Measurements from ENCODE around the gene SYTL4.

SYTL4 gene

DNA sequence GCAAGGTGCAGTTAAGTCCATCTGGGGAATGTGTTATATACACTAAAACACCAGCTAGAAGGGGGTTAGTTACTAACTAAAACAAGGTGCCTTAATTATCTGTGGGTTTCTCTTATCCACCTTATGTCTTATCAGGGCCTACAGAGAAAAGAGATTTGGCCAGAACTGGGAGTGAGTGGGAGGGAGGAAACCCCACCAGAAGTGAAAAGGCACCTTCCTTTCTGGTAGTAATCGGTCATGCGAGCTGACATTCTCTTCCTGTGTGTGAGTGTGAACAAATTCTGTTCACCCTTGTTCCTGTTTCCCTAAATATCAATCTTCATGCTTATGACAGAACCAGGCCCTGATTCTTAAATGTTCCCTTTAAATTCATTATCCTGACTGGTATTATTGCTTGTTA lies 44.4 kb downstream of the SYTL4 start:
- no peak for DNase-seq

DNA sequence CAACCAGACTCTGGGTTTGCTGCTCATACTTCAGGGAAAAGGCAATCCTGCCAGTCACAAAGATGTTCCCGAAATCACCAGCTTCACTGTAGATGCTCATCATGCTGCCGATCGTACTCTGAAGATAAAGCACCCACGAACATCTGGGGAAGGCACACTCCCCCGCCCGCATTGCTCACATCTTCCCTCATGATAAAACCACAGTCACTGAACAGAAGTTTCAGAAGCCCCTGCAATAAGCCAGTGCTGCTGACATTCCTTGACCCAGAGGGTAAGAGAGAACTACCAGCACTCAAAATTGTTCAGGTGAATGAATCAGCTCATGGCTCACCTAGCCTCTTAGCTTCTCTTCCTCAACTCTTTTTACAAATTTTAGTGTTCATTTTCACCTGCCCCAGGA lies 44.8 kb downstream of the SYTL4 start:
- no peak for DNase-seq

DNA sequence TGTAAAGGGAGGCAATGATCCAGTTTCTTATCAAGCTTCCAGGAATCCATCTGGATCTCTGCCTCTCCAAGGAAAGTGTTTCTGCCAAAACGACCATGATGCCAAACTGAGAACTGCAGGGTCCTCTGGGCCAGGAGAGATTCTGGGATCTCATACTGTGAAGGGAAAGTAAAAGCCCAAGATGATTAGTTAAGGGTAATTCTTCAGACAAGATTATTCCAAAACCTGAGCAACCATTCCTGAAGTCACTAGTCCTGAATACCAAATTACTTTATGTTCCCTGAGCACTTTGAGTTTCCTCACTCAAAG lies 46.0 kb downstream of the SYTL4 start:
- no peak for DNase-seq

DNA sequence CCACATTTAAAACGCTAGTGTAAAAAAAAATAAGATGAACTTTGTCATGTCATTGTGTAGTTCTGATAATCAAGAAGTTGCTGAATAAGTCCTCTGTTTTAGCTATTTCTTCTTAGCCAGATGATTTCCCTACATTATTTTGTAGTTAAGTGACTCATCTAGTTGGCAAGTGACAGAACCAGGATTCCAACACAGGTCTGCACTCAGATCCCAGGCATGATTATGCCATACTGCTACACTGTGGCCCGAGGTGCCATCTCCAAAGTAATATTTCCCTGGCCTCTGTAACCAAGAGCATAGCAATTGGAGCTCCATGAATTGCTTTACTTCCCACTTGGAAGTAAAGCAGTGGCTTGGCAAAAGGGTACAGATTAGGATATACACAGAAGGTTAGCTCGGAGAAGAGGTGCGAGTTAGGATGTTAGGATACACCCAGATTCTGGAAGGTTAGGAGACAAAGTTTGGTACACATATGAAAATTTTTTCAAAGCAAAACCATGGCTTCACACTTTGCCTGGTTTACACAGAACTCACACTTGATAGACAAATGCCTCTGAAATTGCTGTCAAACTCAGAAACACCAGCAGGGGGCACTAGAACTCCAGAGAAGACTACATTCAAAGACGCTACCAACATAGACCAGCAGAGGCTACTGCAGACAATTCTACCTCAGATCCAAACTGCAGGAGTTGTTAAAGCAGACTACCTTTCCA lies 46.5 kb downstream of the SYTL4 start:
- DNase-seq, result peak; percentile 49

DNA sequence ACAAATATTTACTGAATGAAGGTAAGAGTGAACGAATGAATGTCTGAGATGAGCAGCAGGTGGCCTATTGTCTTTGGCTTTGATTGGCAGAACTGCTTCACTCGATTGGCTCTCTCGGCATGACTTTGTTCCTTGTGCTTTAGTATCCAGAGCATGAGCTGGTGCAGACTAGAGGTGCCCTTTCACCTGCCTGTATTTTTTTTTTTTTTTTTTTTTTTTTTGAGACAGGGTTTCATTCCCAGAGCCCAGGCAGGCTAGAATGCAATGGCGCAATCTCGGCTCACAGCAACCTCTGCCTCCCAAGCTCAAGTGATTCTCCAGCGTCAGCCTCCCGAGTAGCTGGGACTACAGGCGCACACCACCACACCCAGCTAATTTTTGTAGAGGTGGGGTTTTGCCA lies 49.0 kb downstream of the SYTL4 start:
- no peak for DNase-seq

DNA sequence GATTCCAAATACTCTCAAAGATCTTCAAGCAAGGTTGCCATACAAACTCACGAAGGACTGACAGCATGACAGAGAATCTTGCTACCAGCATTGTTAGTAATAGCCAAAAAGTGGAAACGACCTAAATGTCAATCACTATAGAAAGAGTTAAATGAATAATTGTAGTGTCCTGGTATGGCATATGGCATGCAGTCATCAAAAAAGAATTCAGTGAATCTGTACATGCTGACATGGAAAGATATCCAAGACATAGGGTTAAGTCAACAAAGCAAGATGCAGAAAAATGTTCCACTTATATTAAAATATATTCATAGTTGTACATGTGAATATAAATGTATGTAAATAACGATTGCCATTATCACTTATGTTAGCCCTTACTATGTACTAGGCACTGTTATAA lies 50.3 kb downstream of the SYTL4 start:
- DNase-seq, result no peak

DNA sequence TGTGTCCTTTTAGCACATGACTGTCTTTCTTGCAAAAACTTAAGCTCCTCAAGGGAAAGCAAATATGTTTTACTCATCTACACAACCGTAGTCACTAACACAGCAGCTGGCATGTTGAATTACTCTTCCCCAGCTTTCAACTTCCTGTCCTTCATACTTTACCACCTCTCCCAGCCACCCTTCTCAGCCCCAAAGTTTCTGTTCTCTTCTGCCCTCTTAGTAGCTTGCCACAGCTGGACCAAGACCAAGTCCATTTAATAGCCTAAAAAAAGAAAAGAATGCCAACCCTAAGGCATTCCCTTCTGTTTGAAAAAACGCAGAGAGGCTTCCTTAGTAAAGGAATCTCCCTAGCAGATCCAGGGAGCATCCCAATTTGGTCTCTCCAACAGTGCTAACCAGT lies 51.2 kb downstream of the SYTL4 start:
- no peak for DNase-seq

DNA sequence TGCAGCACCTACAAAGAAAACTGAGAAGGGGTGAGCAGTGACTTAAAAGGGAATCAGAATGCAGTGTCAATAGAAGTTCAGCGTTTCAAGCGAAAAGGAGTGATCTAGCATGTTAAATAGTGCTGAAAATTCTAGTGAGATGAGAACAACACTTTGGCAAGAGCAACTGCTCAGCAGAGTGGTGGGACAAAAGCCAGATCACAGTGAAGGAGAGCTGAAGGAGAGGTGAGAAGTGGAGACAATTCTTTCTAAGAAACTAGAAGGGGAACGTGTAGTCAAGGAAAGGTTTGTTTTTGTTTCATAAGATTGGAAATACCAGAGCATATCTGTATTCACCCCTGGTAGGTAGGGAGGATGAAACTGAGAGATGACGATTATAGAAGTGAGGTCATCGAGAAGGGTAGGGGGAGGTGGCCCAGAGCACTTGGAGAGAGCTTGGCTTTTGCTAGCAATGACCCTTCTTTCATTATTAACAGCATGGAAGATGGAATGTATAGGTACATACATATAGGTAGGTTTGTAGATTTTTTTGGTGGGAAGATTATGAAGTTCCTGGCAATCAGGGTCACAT lies 54.2 kb downstream of the SYTL4 start:
- no peak for DNase-seq

DNA sequence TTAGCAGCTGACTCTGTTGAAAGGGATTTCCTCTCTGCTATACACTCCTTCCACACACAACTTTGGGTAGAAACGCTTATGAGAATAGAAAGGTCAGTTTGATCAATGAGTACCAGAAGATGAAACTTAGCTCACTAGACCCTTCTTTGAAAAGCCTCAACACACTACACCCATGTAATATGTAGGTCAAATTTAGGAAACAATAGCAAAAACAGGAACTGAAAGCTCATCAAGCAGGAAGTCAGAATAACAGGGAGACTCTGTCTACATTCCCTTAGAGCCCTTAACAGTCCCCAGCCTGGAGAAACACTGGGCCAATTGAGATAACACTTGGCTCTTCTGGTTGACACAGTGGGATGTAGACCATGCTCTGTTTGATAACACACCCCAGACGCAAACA lies 57.2 kb downstream of the SYTL4 start:
- no peak for DNase-seq

DNA sequence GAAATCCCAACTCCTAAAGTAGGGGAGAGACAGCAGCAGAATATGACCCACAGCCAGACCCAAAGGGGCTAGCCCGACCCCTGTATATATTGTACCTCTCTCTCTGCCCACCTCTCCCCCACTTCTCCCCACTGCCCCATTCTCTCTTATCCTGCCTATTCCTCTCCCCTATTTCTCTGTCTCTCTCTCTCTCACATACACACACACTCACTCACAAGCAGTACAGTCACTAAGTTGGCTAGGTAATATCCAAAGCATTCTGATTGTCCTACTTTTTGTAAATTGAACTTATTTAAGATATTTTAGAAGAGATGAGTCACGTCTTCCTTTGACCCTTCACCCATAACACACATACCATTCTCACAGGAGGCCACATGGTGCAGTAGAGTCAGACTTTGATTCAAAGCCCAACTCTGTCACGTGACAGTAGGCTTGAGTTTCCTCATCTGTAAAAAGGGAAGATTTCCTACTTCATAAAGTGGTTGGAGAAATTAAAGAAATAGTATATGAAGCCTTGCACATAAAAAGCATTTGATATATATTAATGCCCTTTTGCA lies 58.4 kb downstream of the SYTL4 start:
- DNase-seq, result no peak

DNA sequence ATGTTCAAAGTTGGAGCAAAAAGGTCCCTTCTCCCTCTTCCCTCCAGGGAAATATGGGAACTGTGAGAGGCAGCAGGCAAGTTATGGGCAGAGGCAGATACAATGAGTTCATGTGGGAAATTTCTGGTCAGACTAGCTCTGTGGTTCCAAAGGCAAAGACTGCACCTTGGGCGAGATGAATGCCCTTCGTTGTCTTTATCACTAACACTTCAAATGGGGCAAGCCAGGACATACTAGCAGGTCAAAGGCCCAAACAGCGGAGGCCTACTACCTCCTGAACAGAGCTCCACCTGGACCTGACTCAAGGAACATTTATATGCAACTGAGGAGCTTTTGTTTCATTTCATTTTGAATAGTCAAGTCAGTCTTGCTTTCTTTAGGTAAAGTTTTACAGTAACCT lies 59.0 kb downstream of the SYTL4 start:
- DNase-seq, result no peak

DNA sequence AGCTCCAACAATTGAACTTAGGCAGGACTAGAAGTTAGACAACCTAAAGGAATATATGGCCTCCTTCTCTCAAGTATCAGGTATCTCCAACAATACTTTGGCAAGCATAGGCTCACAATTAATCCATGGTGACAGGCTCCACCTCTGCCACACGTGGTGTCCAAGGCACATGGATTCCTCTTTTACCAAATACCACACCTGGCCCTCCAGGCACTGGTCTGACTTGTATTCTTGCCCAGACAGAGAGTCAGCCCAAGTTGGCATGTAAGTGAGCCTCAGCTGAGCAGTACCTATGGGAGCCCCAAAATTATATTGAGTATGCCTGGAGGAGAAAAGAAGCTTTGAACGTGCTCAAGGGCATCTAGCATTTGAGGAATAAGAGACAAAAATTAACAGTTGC lies 68.3 kb downstream of the SYTL4 start:
- DNase-seq, result no peak

DNA sequence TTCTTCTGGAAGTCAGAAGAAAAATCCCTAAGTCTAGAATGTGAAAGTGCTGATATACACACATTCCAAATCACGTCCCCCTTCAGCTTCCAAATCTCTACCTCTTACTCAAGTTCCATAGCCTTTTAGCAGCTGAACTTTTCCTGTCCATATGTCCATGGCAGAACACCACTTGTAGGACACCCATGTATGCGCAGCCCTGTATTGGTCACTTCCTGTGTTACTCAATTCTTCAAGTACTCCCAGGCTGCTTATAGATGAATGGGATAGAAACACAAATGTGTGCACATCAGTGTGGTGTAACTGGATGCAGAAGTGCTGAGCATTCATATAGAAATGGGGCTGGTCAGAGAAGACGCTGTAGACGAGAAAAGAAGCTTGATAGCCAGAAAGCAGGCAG lies 69.1 kb downstream of the SYTL4 start:
- no peak for DNase-seq

DNA sequence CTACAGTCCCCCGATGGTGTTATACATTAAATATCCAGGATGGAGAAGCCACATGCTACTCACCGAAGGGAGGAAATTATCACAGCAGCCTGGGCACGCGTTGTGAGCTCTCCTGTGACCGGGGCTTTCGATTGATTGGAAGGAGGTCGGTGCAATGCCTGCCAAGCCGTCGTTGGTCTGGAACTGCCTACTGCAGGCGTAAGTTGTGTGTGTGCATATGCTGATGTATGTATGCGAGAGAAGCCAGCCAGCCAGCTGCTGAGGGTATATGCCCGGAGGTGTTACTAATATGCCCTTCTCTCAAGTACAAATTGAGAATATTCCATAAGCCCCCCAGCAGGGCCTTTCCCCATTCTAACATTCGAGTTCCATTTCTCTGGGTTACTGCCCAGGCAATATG lies 69.8 kb downstream of the SYTL4 start:
- DNase-seq, result no peak

DNA sequence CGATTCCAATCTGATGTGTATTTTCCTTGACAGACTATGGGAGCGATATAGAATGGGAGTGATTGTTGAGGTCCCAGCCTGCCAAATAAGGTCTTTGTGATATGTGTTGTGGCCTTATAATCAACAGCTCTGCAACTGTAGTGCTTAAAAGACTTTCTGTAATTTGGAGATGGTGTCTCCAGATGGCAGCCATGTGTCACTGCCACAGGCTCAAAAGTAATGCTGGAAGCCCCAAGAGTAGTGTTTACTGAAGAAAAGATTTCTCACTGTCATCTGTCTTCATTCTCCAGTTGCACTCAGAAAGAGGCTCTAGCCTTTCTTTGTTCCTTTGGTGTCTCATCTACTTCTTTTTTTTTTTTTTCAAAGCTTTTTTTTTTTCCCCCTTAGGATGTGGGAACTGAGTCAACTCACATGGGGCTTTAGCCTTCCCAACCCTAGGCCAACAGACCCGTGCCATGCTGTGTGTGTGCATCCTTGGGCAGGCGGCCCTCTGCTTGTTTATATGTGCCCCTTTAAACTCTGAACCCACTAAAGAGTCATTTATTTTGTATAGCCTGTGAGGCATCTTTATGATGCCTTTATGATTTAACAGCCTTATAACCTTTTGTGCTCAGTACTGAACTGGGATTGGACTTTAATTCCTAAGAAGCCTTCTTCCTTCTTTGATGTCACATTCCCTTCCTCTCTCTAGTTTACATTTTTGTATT lies 72.3 kb downstream of the SYTL4 start:
- no peak for DNase-seq

DNA sequence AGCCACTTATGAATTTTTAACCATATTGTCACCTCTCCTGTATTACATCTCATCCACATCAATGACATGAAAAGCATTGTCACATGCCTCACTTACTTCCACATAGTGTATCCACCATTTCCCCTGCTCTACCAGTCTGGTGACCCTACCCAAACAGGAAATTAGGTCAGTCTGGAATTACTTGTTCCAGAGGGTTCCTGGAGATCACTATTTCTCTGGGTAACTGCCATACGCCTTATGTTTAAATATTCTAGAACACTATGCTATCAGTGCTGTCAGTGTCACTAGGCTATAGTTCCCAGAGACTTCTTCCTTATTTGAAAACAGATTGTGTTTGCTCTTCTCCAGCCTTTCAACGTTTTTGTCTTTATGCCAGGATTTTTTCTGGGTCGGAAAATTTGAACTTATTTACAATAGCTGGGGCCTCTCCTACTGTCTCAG lies 73.0 kb downstream of the SYTL4 start:
- no peak for DNase-seq

DNA sequence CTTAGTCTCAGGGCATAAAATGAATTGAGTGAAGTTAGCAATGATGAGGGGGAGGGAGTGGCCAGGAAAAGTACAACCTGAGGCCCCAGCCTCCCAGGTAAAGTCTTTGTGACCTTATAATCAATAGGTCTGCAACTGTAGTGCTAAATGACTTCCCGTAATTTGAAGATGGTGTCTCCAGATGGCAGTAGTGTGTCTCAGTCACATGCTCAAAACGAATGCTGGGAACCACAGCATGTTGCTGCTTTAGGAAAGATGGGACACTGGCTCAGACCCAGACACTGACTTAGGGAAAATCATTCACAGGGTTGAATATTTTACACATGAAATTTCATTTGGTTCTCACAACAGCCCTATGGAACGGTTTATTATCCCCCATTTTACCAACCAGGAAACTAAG lies 77.7 kb downstream of the SYTL4 start:
- DNase-seq, result no peak

DNA sequence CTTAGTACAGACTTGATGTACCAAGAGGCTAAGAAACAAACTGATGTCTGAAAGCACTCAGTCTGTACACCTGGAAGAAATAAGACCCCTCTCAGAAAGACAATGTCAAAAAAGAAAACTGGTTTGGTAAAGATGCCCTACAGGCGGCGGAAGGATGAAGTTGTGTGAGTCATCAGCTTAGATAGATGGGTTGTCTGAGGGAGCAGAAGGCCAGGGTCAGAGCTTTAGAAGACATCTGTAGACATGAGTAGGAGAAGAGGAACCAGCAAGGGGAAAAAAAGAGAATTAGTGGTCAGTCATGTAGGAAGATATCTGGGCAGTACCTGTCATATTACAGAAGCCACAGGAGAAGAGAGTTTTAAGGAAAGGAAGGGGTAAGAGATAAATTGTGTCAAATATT lies 79.7 kb downstream of the SYTL4 start:
- DNase-seq, result no peak

DNA sequence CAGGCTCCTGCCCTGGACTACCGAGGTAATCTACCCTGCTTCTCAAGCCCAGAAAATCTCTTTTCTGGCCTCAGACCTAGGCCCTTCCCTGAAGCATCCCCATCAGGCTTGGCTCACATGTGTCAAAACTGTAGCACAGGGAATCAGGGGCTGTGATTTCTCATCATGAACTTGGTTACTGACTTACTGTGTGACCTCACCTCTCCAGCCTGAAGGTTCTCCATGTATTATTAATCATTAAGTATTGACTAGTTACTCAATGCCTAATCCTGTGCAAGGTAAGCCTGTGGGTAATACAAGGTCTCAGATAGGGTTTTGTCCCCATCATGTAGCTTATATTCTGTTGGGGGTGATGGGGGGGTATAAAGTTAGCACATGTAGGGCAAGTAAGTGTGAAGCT lies 81.1 kb downstream of the SYTL4 start:
- DNase-seq, result no peak

DNA sequence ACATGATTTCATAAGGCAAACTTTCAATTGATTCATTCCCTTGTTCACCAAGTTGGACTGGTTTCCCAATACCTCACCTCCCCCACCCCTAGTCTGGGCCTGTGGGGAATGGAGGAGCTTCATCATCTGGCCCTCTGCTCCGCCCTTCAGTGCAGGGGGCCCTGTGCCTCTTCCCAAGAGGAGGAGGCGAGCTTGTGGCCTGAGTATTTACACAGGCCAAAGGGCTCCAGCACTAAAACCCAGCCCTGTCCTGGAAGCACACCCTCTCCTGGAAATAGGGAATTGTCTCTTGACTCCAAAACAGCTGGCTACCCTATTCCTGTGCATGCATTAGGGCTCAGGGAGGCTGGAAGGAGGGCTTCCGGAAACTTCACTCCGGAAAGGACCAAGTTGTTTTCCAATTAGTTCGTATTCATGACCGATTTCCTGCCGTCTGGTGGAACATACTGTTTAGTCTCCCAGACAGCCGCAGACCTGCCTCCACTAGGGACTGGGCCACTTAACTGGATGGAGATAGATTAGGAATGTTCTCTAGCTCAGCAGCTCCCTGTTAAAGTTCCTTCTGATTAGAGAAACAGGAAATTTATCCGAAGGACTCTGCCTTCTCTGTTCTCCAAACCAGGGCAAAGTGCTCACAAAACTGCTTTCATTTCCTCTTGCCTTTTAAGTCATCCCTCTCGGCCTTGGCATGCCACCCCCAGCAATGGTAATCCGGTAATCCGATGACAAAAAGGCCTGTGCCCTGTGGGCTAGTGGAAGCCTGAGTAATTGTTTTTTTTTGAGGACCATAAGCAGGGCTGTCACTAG lies 82.2 kb downstream of the SYTL4 start:
- DNase-seq, result no peak

DNA sequence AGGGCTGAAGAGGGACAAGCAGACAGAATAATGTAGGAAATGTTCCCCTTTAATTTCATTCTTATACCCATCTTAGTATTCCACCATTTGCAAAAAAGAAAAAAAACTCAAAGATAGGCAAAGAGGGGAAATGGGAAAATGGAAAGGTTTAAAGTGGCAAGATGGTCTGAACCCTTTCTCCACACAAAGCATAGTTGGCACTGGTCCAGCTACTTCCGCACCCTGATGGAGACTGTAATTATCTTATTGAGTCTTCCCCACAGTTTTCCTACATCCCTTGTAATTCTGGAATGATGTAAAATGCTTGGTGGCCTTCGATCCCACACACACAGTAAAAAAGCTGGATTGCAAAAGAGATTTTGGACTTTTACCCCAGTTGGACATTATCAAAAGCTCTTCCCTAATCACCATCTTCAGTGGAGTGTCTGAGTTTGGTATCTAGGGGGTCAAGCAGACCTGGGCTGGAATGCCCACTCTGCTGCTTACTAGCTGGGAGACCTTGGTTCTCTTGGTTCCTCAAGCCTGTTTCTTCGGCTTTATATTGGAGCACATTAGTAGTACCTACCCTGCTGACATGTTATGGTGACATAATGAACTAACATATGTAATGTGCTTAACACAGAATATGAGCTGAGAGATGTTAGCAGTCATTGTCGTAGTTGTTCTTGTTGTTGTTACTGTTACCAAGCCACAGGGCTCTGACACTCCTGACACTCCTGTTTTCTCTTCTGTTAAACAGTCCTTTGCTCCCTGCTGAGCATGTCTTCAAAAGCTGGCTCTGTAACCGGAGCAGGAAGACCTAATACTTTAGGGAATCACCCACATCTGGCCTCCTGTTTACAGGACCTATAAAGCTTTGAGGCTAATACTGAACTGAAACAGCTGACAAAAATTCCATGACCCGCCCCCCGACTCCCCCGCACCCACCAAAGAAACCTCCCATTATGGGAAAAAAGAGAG lies 83.2 kb downstream of the SYTL4 start:
- no peak for DNase-seq

DNA sequence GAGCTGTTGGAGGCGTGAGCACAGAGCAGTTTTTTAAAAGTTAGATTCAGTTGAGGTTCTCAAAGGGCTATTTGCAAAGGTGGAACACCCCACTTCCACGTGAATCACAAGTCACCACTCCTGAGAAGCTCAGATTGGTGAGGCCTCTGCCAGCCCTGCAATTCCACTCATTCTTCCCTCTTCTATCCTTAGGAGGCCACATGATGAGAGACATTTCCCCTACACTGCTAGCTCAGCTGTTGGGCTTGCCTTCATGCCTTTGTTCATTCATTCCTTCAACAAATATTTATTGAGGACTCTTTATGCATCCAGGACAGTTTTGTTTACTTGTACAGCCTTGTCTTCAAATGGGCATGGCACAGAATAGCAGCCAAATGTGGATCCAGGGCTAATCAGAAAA lies 84.2 kb downstream of the SYTL4 start:
- DNase-seq, result no peak
